Measurements from ENCODE around the gene EIF3I. TPM values are rescaled to one million over a fixed set of nuclear protein-coding genes. Genes with fewer than 3 reads are reported as not detected.

EIF3I gene
- total and polyA plus RNA-seq, 2 of the 8 experiments (the other 6 are each of a cell fraction or from before 2014, with no cell fraction given) = 247 to 346 TPM

DNA sequence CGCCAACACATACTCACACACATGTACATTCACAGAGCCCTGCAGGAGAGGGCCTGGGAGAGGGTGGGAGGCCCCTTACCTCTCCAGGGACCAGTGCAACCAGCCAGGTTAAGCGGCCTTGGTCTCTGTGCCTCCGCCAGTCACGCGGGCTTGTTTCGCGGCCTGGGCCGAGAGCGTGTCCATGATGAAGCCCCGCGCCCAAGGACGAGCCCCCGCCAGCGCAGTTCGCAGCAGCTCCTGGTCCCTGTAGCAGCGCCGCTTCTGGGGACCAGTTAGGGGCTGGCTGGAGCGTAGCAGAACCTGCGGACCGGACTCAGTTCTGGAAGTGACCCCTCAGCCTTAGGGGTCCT, 17.6 kb downstream of the EIF3I start:
- H3K4me2 ChIP-seq (ENCODE audit: insufficient read depth in 1 of 2, low read depth in 2 of 2, low read length in 2 of 2) = peak overlapping the region; percentile 84 to 92
- WGBS, 2 experiments (ENCODE audit: extremely low coverage in 1 of 2, insufficient coverage in 1 of 2, insufficient read length in 1 of 2, insufficient replicate concordance in 2 of 2, low coverage in 1 of 2, low lambda C conversion rate in 2 of 2, missing lambda C conversion rate in 1 of 2) = 2% methylated on average over 20 of the region's 20 CpGs; no CpG with 5 or more reads in 1 of the 2 experiments

More for the DNA sequence above, 17.6 kb downstream of the EIF3I start:
- Histone ChIP-seq H3K79me2 (ENCODE audit: control insufficient read depth in 1 of 2, insufficient read depth in 2 of 2, low read length in 2 of 2) (no peaks in the 10 kb centered on the region), H3K4me3 (ENCODE audit: extremely low read depth in 1 of 4, insufficient read depth in 2 of 4, low read depth in 3 of 4, low read length in 4 of 4) (peak overlapping the region; percentile 65 to 91 (median 68)), H3K4ac (replicated peaks; ENCODE audit: insufficient read length, low read depth, low read length) (no peak overlapping the region), H3K36me3 (ENCODE audit: control insufficient read depth in 2 of 4, insufficient read depth in 4 of 4, low read length in 3 of 4) (peaks cover 0 to under 1% (median under 1%) of the 10 kb centered on the region in 4 experiments; a peak in 4 of 8 replicates), H3K23me2 (ENCODE audit: low read depth, low read length) (peaks cover 16% of the 10 kb centered on the region), H3K79me1 (ENCODE audit: low read depth, low read length) (no peaks in the 10 kb centered on the region), H4K91ac (replicated peaks; ENCODE audit: insufficient read length, low read length) (peak overlapping the region; percentile 94), H3K4me1 (replicated peaks in 1 of 4; ENCODE audit: control insufficient read depth in 3 of 4, insufficient read depth in 4 of 4, low read length in 3 of 4) (peaks cover 0 to 7% (median 3%) of the 10 kb centered on the region in 4 experiments; a peak in 3 of 7 replicates), H3K23ac (ENCODE audit: insufficient read length) (no peak overlapping the region), H3K56ac (replicated peaks; ENCODE audit: insufficient read length, low read depth, low read length) (peak overlapping the region; percentile 5), H2BK15ac (ENCODE audit: low read length) (peak overlapping the region; percentile 88; the same call in 1 of the 2 replicates), H3K27me3 (replicated peaks in 1 of 4; ENCODE audit: control insufficient read depth in 3 of 4, extremely low read depth in 1 of 4, insufficient read depth in 3 of 4, low read length in 3 of 4) (no peaks in the 10 kb centered on the region; a peak in 1 of 7 replicates), H2AK5ac (ENCODE audit: low read depth, low read length) (no peak overlapping the region; the same call in 1 of the 2 replicates), H3K27ac (ENCODE audit: low read depth, low read length) (peak overlapping the region; percentile 55), H3K9me3 (ENCODE audit: insufficient read depth in 2 of 2, low read depth in 1 of 2, low read length in 1 of 2) (no peaks in the 10 kb centered on the region), H4K5ac (ENCODE audit: insufficient read length, low read depth, low read length) (peak overlapping the region; percentile 66), H3K9ac (replicated peaks in 1 of 4; ENCODE audit: extremely low read depth in 1 of 4, low read depth in 3 of 4, low read length in 3 of 4) (peak overlapping the region; percentile 63 to 79 (median 68)), H3K14ac (ENCODE audit: insufficient read length) (no peak overlapping the region), H2BK5ac (ENCODE audit: low read depth, low read length) (peak overlapping the region; percentile 96), H2BK20ac (ENCODE audit: low read length) (no peak overlapping the region), H4K20me1 (replicated peaks in 1 of 2; ENCODE audit: control insufficient read depth in 1 of 2, insufficient read depth in 2 of 2, low read length in 2 of 2) (no peaks in the 10 kb centered on the region), H4K8ac (ENCODE audit: extremely low read depth, insufficient read depth, low read length) (peak overlapping the region; percentile 87), H2AFZ (ENCODE audit: low read length) (peak overlapping the region; percentile 62; the same call in 1 of the 2 replicates), H2BK120ac (replicated peaks; ENCODE audit: low read depth, low read length) (no peak overlapping the region), H3K18ac (ENCODE audit: extremely low read depth, low read length) (peak overlapping the region; percentile 99), H2BK12ac (ENCODE audit: low read depth, low read length) (peak overlapping the region; percentile 95; the same call in 1 of the 2 replicates)
- DNase-seq (ENCODE audit: low read depth in 1 of 2, low spot score in 2 of 2) (no peak), FAIRE-seq (no peak)
- POLR2A ChIA-PET (ENCODE audit: partially characterized antibody) = interaction anchor here (0.7 to 9.1 kb wide), 31 partner anchors 11 to 296 kb away, joined by 3 to 73 read pairs (median 5); partner anchors contain the start of genes BSDC1, CCDC28B, EIF3I and IQCC
- TF ChIP-seq PHF8 (conservative IDR thresholded peaks at IDR 0.05; ENCODE audit: low read depth, low read length) (0 out of 2 replicates have a peak, but pooled peaks have one; percentile 33), RBBP5 (IDR thresholded peaks at IDR 0.05; ENCODE audit: borderline replicate concordance, low read depth, low read length) (no peak; the same call in 1 of the 2 replicates), SIN3A (conservative IDR thresholded peaks at IDR 0.05 in 1 of 2, IDR thresholded peaks at IDR 0.05 in 1 of 2; ENCODE audit: low read depth in 1 of 2, low read length in 2 of 2) (no peak), GABPA (IDR thresholded peaks at IDR 0.05; ENCODE audit: borderline replicate concordance, insufficient read depth, low read length) (0 out of 2 replicates have a peak, but pooled peaks have one; percentile 17), SP2 (IDR thresholded peaks at IDR 0.05; ENCODE audit: low read length) (no peak)
- TF ChIP-seq, protein P1, sequence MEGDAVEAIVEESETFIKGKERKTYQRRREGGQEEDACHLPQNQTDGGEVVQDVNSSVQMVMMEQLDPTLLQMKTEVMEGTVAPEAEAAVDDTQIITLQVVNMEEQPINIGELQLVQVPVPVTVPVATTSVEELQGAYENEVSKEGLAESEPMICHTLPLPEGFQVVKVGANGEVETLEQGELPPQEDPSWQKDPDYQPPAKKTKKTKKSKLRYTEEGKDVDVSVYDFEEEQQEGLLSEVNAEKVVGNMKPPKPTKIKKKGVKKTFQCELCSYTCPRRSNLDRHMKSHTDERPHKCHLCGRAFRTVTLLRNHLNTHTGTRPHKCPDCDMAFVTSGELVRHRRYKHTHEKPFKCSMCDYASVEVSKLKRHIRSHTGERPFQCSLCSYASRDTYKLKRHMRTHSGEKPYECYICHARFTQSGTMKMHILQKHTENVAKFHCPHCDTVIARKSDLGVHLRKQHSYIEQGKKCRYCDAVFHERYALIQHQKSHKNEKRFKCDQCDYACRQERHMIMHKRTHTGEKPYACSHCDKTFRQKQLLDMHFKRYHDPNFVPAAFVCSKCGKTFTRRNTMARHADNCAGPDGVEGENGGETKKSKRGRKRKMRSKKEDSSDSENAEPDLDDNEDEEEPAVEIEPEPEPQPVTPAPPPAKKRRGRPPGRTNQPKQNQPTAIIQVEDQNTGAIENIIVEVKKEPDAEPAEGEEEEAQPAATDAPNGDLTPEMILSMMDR (IDR thresholded peaks at IDR 0.05; ENCODE audit: control extremely low read depth in 1 of 3, insufficient read depth in 1 of 3, low read depth in 1 of 3, low read length in 3 of 3) = 0 out of 4 replicates have a peak, but pooled peaks of 1 of the 3 experiments have one; percentile 1
- CTCF ChIA-PET (ENCODE audit: partially characterized antibody) = interaction anchor here (0.8 to 7.3 kb wide), 17 partner anchors 7 to 93 kb away, joined by 3 to 70 read pairs (median 4); partner anchors contain the start of genes FAM167B, IQCC and LCK
